GM21381 (cell line): ENCODE results near the gene TRIM16.
"Not testable (repeated sequence)": the region's sequence is repeated elsewhere in the genome, so short reads cannot be mapped to it uniquely, and the experiment has no call there.

ENCODE experiments used
- ATAC-seq: cut with Tn5 transposase; IDR thresholded peaks from one replicate; pipeline ENCODE4 v1.9.1; 2021; ENCODE audit warnings: mild to moderate bottlenecking, moderate library complexity; ENCODE audit not compliant: unreplicated experiment

The TRIM16 gene

GRCh38 chr17:15683824-15684478 lies at the start of gene TRIM16:
Gene TRIM16 (minus strand): TSS chr17:15684311. CDS start chr17:15651609, 32,702 bp downstream.
- ATAC-seq = peak; percentile 88

- not testable (repeated sequence) for ATAC-seq
These were observed 49.2 kb upstream of the TRIM16 start for GRCh38 chr17:15733174-15733789.

GRCh38 chr17:15731900-15732299 lies 47.8 kb upstream of the TRIM16 start, which contains the start of gene TBC1D26:
Gene TBC1D26 (plus strand): TSS chr17:15732283. CDS start chr17:15735349, 3,066 bp downstream.
- ATAC-seq = not testable (repeated sequence)

- not testable (repeated sequence) for ATAC-seq
These were observed 46.4 kb upstream of the TRIM16 start for GRCh38 chr17:15730535-15730934.

- ATAC-seq = not testable (repeated sequence)
These were observed 32.8 kb upstream of the TRIM16 start for GRCh38 chr17:15716601-15717563.

GRCh38 chr17:15708879-15709278 lies 24.8 kb upstream of the TRIM16 start:
- not testable (repeated sequence) for ATAC-seq

GRCh38 chr17:15704813-15705212 lies 20.7 kb upstream of the TRIM16 start:
- not testable (repeated sequence) for ATAC-seq

- ATAC-seq = not testable (repeated sequence)
These were observed 20.1 kb upstream of the TRIM16 start for GRCh38 chr17:15704239-15704638.

- not testable (repeated sequence) for ATAC-seq
These were observed 15.8 kb upstream of the TRIM16 start for GRCh38 chr17:15699937-15700336.

- peak; percentile 96 for ATAC-seq
These were observed 15.4 kb upstream of the TRIM16 start, which contains the start of gene ZNF286A for GRCh38 chr17:15699413-15699924. Gene ZNF286A (plus strand): TSS chr17:15699752. CDS start chr17:15700330, 578 bp downstream.

- not testable (repeated sequence) for ATAC-seq
These were observed 14.9 kb upstream of the TRIM16 start for GRCh38 chr17:15698967-15699366.

- ATAC-seq = not testable (repeated sequence)
These were observed 3.4 kb upstream of the TRIM16 start for GRCh38 chr17:15687494-15687893.

GRCh38 chr17:15683135-15683534 lies 976 bp downstream of the TRIM16 start:
- not testable (repeated sequence) for ATAC-seq

GRCh38 chr17:15675991-15676390 lies 8.1 kb downstream of the TRIM16 start:
- ATAC-seq = not testable (repeated sequence)

GRCh38 chr17:15674640-15675039 lies 9.5 kb downstream of the TRIM16 start:
- not testable (repeated sequence) for ATAC-seq

GRCh38 chr17:15669526-15669925 lies 14.6 kb downstream of the TRIM16 start:
- ATAC-seq = not testable (repeated sequence)

- ATAC-seq = no peak
These were observed 20.4 kb downstream of the TRIM16 start for GRCh38 chr17:15663691-15664090.

GRCh38 chr17:15663176-15663575 lies 20.9 kb downstream of the TRIM16 start:
- no peak for ATAC-seq

GRCh38 chr17:15662681-15663080 lies 21.4 kb downstream of the TRIM16 start:
- ATAC-seq = no peak

GRCh38 chr17:15660077-15660476 lies 24.0 kb downstream of the TRIM16 start:
- no peak for ATAC-seq

- no peak for ATAC-seq
These were observed 24.4 kb downstream of the TRIM16 start for GRCh38 chr17:15659663-15660062.
